Endodermal cell (in vitro differentiated cells): ENCODE results near the gene IQCB1. TPM values are rescaled to one million over a fixed set of nuclear protein-coding genes. Genes with fewer than 3 reads are reported as not detected.

ENCODE experiments used
- DNase-seq: peaks from one replicate; pipeline ENCODE4 v3.0.0-alpha.2; 2017
- H3K27ac ChIP-seq: 2 replicates; pipeline ENCODE4 v1.5.1; 2013; ENCODE audit warnings: mild to moderate bottlenecking, low read depth, low read length, moderate library complexity
- H3K27me3 ChIP-seq: 2 replicates; pipeline ENCODE4 v1.6.1; 2013; ENCODE audit warnings: mild to moderate bottlenecking, low read length, moderate library complexity; ENCODE audit not compliant: insufficient read depth, control insufficient read depth, poor library complexity, severe bottlenecking
- H3K36me3 ChIP-seq: 2 replicates; pipeline ENCODE4 v1.7.0; 2013; ENCODE audit warnings: mild to moderate bottlenecking, low read length, moderate library complexity; ENCODE audit not compliant: control insufficient read depth, insufficient read depth
- H3K4me1 ChIP-seq: one replicate; pipeline ENCODE4 v1.7.0; 2013; ENCODE audit warnings: low read length; ENCODE audit not compliant: control insufficient read depth, insufficient read depth
- H3K4me3 ChIP-seq: 2 replicates; pipeline ENCODE4 v1.5.1; 2013; ENCODE audit warnings: mild to moderate bottlenecking, low read length, moderate library complexity
- H3K9ac ChIP-seq: 2 replicates; pipeline ENCODE4 v1.6.1; 2013; ENCODE audit warnings: mild to moderate bottlenecking, low read length, moderate library complexity; ENCODE audit not compliant: poor library complexity, severe bottlenecking; ENCODE audit errors: extremely low read depth
- H3K9me3 ChIP-seq: 2 replicates; pipeline ENCODE4 v1.6.1; 2013; ENCODE audit warnings: mild to moderate bottlenecking, low read length, moderate library complexity; ENCODE audit not compliant: control insufficient read depth
- H3K27ac Mint-ChIP-seq: 2 replicates; pipeline ENCODE4 v1.8.0; 2020; ENCODE audit warnings: mixed read lengths
- H3K27me3 Mint-ChIP-seq: 2 replicates; pipeline ENCODE4 v1.8.0; 2021; ENCODE audit warnings: mild to moderate bottlenecking, mixed read lengths; ENCODE audit not compliant: insufficient read depth
- H3K36me3 Mint-ChIP-seq: 2 replicates; pipeline ENCODE4 v1.8.0; 2020; ENCODE audit warnings: low read depth, mixed read lengths
- H3K4me1 Mint-ChIP-seq: 2 replicates; pipeline ENCODE4 v1.8.0; 2020; ENCODE audit warnings: mixed read lengths
- H3K4me3 Mint-ChIP-seq: 2 replicates; pipeline ENCODE4 v1.8.0; 2020; ENCODE audit warnings: mild to moderate bottlenecking, moderate library complexity, mixed read lengths
- H3K9me3 Mint-ChIP-seq: 2 replicates; pipeline ENCODE4 v1.8.0; 2020; ENCODE audit warnings: mild to moderate bottlenecking, mixed read lengths
- total RNA-seq, 2 donors: library from RNA; stranded (reverse); fragmentation: NEBNext Ultra II Directional in 1 of 2; extraction: Animal tissue kit (Norgen Biotek cat#: 25700) in 1 of 2; gene quantifications; 2 replicates in 1 of 2; 3 replicates in 1 of 2; pipeline ENCODE4 v1.2.1, GENCODE V29; 2021
- TF ChIP-seq, protein P1 (sequence below): fragments of 200-600 bp; sonication (generic); conservative IDR thresholded peaks from 2 replicates; pipeline ENCODE4 v1.5.0; 2021; ENCODE audit warnings: antibody characterized with exemption, mild to moderate bottlenecking

The IQCB1 gene
- total RNA-seq, 2 donors from 2014 or later: 35.2 to 44.5 TPM

DNA sequence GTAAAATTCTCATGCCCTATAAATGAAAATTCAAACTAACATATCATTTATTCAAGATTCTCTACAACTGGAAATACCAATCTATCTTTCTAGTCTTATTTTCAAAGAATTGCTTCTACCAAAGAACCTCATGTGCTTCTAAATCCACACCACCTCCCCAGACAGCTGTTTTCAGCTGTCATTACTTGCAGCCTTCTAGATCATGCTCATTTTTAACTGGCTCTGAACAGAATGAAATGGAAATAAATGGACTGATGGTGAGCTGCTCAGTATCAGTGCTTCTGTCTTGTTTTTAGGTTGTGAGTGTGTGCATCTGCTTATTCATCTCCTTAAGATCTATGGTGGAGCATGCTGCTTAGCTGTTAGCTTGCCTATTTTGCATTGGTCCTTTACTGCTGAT, 114.7 kb downstream of the IQCB1 start:
- Histone ChIP-seq H3K4me3 (no peak overlapping the region), H3K4me1 (no peaks in the 10 kb centered on the region), H3K36me3 (peaks cover 95% of the 10 kb centered on the region), H3K27ac (no peak overlapping the region), H3K27me3 (no peaks in the 10 kb centered on the region), H3K9ac (no peak overlapping the region), H3K9me3 (peaks cover 10% of the 10 kb centered on the region)
- Mint-ChIP-seq H3K27ac (no peak overlapping the region), H3K4me1 (no peaks in the 10 kb centered on the region), H3K9me3 (peaks cover 6% of the 10 kb centered on the region), H3K36me3 (peaks cover 70% of the 10 kb centered on the region), H3K27me3 (no peaks in the 10 kb centered on the region), H3K4me3 (no peak overlapping the region)
- TF ChIP-seq, protein P1, sequence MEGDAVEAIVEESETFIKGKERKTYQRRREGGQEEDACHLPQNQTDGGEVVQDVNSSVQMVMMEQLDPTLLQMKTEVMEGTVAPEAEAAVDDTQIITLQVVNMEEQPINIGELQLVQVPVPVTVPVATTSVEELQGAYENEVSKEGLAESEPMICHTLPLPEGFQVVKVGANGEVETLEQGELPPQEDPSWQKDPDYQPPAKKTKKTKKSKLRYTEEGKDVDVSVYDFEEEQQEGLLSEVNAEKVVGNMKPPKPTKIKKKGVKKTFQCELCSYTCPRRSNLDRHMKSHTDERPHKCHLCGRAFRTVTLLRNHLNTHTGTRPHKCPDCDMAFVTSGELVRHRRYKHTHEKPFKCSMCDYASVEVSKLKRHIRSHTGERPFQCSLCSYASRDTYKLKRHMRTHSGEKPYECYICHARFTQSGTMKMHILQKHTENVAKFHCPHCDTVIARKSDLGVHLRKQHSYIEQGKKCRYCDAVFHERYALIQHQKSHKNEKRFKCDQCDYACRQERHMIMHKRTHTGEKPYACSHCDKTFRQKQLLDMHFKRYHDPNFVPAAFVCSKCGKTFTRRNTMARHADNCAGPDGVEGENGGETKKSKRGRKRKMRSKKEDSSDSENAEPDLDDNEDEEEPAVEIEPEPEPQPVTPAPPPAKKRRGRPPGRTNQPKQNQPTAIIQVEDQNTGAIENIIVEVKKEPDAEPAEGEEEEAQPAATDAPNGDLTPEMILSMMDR: no peak
- DNase-seq: no peak

Other genes with a start within 250 kb of the IQCB1 start
- gene FBXO40, start 241.7 kb downstream of the IQCB1 start, total RNA-seq: not detected
- gene HCLS1, start 174.2 kb downstream of the IQCB1 start, total RNA-seq: 1 to 10 TPM in 1 of 2 donors, under 1 TPM in 1; 0.53 to 1.3 TPM
- gene GOLGB1, start 85.3 kb downstream of the IQCB1 start, total RNA-seq: 10 to 100 TPM; 47.8 to 53.0 TPM
- gene EAF2, start 149 bp upstream of the IQCB1 start, total RNA-seq: 1 to 10 TPM; 3.5 to 4.6 TPM
- 1 to 10 TPM in 1 of 2 donors, under 1 TPM in 1; 0.73 to 2.1 TPM for gene SLC15A2, start 59.3 kb upstream of the IQCB1 start, total RNA-seq
- gene ILDR1, start 187.2 kb upstream of the IQCB1 start, total RNA-seq: 1 to 10 TPM; 2.0 to 3.6 TPM
- gene CD86, start 220.3 kb upstream of the IQCB1 start, total RNA-seq: not detected